NB4 (cell line): ENCODE results near the gene TRANK1.

ENCODE experiments used
- MYC ChIP-seq: IDR thresholded peaks from 2 replicates; pipeline ENCODE4 v1.6.1; 2011; ENCODE audit warnings: low read depth, low read length
- POLR2A ChIP-seq: IDR thresholded peaks from 2 replicates; pipeline ENCODE4 v1.6.1; 2011; ENCODE audit warnings: mild to moderate bottlenecking; ENCODE audit not compliant: insufficient read length; ENCODE audit errors: extremely low read depth
- TF ChIP-seq, protein P1 (sequence below): IDR thresholded peaks from one replicate; pipeline ENCODE4 v1.5.1; 2012; ENCODE audit warnings: low read depth, low read length
- TF ChIP-seq, protein P2 (sequence below): IDR thresholded peaks from 2 replicates; pipeline ENCODE4 v1.6.1; 2011; ENCODE audit warnings: low read depth, low read length

DNA sequence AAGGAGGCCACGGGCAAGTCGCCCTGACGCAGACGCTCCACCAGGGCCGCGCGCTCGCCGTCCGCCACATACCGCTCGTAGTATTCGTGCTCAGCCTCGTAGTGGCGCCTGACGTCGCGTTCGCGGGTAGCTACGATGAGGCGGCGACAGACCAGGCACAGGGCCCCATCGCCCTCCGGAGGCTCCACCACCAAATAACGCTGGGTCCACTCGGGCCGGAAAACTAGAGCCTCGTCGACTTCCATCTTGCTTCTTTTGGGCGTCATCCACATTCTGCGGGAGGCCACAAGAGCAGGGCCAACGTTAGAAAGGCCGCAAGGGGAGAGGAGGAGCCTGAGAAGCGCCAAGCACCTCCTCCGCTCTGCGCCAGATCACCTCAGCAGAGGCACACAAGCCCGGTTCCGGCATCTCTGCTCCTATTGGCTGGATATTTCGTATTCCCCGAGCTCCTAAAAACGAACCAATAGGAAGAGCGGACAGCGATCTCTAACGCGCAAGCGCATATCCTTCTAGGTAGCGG is 48.0 kb upstream of the TRANK1 start, which contains the start of gene EPM2AIP1:
- TF ChIP-seq, protein P1, sequence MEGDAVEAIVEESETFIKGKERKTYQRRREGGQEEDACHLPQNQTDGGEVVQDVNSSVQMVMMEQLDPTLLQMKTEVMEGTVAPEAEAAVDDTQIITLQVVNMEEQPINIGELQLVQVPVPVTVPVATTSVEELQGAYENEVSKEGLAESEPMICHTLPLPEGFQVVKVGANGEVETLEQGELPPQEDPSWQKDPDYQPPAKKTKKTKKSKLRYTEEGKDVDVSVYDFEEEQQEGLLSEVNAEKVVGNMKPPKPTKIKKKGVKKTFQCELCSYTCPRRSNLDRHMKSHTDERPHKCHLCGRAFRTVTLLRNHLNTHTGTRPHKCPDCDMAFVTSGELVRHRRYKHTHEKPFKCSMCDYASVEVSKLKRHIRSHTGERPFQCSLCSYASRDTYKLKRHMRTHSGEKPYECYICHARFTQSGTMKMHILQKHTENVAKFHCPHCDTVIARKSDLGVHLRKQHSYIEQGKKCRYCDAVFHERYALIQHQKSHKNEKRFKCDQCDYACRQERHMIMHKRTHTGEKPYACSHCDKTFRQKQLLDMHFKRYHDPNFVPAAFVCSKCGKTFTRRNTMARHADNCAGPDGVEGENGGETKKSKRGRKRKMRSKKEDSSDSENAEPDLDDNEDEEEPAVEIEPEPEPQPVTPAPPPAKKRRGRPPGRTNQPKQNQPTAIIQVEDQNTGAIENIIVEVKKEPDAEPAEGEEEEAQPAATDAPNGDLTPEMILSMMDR = no peak
- peak; percentile 70; the same call in 1 of the 2 replicates for TF ChIP-seq MYC
- TF ChIP-seq POLR2A = peak; percentile 87
- TF ChIP-seq, protein P2, sequence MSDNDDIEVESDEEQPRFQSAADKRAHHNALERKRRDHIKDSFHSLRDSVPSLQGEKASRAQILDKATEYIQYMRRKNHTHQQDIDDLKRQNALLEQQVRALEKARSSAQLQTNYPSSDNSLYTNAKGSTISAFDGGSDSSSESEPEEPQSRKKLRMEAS = peak; percentile 43
